H1 (cell line): Measurements from ENCODE around the gene MACC1. TPM values are rescaled to one million over a fixed set of nuclear protein-coding genes. Genes with fewer than 3 reads are reported as not detected.

Experiments used
- ATF3 ChIP-seq: IDR thresholded peaks from 2 replicates; pipeline ENCODE4 v1.6.1; 2011; ENCODE audit warnings: low read depth, mild to moderate bottlenecking, low read length; ENCODE audit not compliant: insufficient read depth
- CHD1 ChIP-seq: IDR thresholded peaks from 2 replicates; pipeline ENCODE4 v1.6.1; 2012; ENCODE audit warnings: low read depth, low read length, improper control_type of control experiment
- FOSL1 ChIP-seq: IDR thresholded peaks from 2 replicates; pipeline ENCODE4 v1.6.1; 2011; ENCODE audit warnings: mild to moderate bottlenecking, low read depth, low read length, moderate library complexity; ENCODE audit not compliant: insufficient read depth
- GTF2F1 ChIP-seq: IDR thresholded peaks from 2 replicates; pipeline ENCODE4 v1.6.1; 2012; ENCODE audit warnings: low read depth, low read length, improper control_type of control experiment, borderline replicate concordance
- KDM1A ChIP-seq: fragments of 200-600, 300-600 bp; sonication (generic); IDR thresholded peaks from 2 replicates; pipeline ENCODE4 v1.7.1; 2016; ENCODE audit warnings: mild to moderate bottlenecking, low read length, borderline replicate concordance
- KDM5A ChIP-seq: fragments of 200-600 bp; IDR thresholded peaks from 2 replicates; pipeline ENCODE4 v1.7.1; 2012; ENCODE audit warnings: mild to moderate bottlenecking, low read length, inconsistent platforms, mixed read lengths
- NANOG ChIP-seq: IDR thresholded peaks from 2 replicates; pipeline ENCODE4 v1.6.1; 2011; ENCODE audit warnings: low read length, low read depth, mild to moderate bottlenecking, inconsistent platforms; ENCODE audit not compliant: insufficient read depth, poor library complexity, severe bottlenecking
- NRF1 ChIP-seq: IDR thresholded peaks from 2 replicates; pipeline ENCODE4 v1.6.1; 2011; ENCODE audit warnings: mild to moderate bottlenecking, low read depth, low read length, improper control_type of control experiment
- PHF8 ChIP-seq: fragments of 200-600 bp; sonication (generic); conservative IDR thresholded peaks from 2 replicates; pipeline ENCODE4 v1.7.1; 2012; ENCODE audit warnings: low read depth, mild to moderate bottlenecking, inconsistent platforms, low read length, moderate library complexity
- POU5F1 ChIP-seq: IDR thresholded peaks from 2 replicates; pipeline ENCODE4 v1.6.1; 2011; ENCODE audit warnings: low read depth, mild to moderate bottlenecking, low read length, moderate library complexity
- RNF2 ChIP-seq: fragments of 200-900, 300-1000 bp; sonication (generic); IDR thresholded peaks from 2 replicates; pipeline ENCODE4 v1.7.1; 2016; ENCODE audit warnings: borderline replicate concordance, low read depth, mild to moderate bottlenecking, antibody characterized with exemption, low read length; ENCODE audit not compliant: poor library complexity, severe bottlenecking; ENCODE audit errors: missing control alignments
- SAP30 ChIP-seq: fragments of 300-600 bp; sonication (generic); IDR thresholded peaks from 2 replicates; pipeline ENCODE4 v1.7.1; 2012; ENCODE audit warnings: low read length, moderate library complexity, mild to moderate bottlenecking, inconsistent platforms; ENCODE audit not compliant: insufficient read depth, insufficient replicate concordance
- SIN3A ChIP-seq, 2 experiments: IDR thresholded peaks in 1 of 2; conservative IDR thresholded peaks in 1 of 2; 2 replicates each; pipeline ENCODE4 v1.6.1; 2011 to 2012; ENCODE audit warnings: low read length in 2 of 2, improper control_type of control experiment in 1 of 2, low read depth in 1 of 2, mild to moderate bottlenecking in 1 of 2
- SIRT6 ChIP-seq: IDR thresholded peaks from one replicate; pipeline ENCODE4 v1.7.1; 2012; ENCODE audit warnings: low read length, inconsistent platforms
- SIX5 ChIP-seq: IDR thresholded peaks from 2 replicates; pipeline ENCODE4 v1.6.1; 2011; ENCODE audit warnings: mild to moderate bottlenecking, low read depth, low read length
- SP2 ChIP-seq: IDR thresholded peaks from 2 replicates; pipeline ENCODE4 v1.6.1; 2012; ENCODE audit warnings: mild to moderate bottlenecking, low read length, inconsistent platforms
- SUZ12 ChIP-seq: fragments of 200-600 bp; sonication (generic); IDR thresholded peaks from 2 replicates; pipeline ENCODE4 v1.6.1; 2012; ENCODE audit warnings: mild to moderate bottlenecking, inconsistent platforms, low read length, moderate library complexity, mixed read lengths
- TAF7 ChIP-seq: optimal IDR thresholded peaks from 2 replicates; pipeline ENCODE3; 2011; ENCODE audit warnings: low read depth, mild to moderate bottlenecking, inconsistent platforms, low read length, moderate library complexity, borderline replicate concordance
- TEAD4 ChIP-seq: IDR thresholded peaks from 2 replicates; pipeline ENCODE4 v1.6.1; 2012; ENCODE audit warnings: low read depth, low read length, inconsistent platforms, mixed read lengths
- polyA plus RNA-seq, 7 experiments: library from polyadenylated mRNA; depleted of rRNA in 3 of 7; stranded (reverse) in 5 of 7; unstranded in 2 of 7; fragments of >200 nt in 5 of 7; fragments of 200-250 nt in 2 of 7; gene quantifications; 1 replicate in 5 of 7; 2 replicates in 1 of 7; 4 replicates in 1 of 7; pipeline versions ENCODE4 v1.2.1 to v1.2.3, GENCODE V29; 2011 to 2013; ENCODE audit warnings: missing spikeins in 2 of 7, mixed read lengths in 2 of 7
- total RNA-seq: library from RNA; stranded (reverse); fragmentation: NEBNext Ultra II Directional; extraction: Animal tissue kit (Norgen Biotek cat#: 25700); gene quantifications from 2 replicates; pipeline ENCODE4 v1.2.1, GENCODE V29; 2021
- TF ChIP-seq, protein P1 (sequence below), 3 experiments: IDR thresholded peaks; 1 replicate in 2 of 3; 2 replicates in 1 of 3; pipeline versions ENCODE4 v1.5.1 to v1.6.1; 2011; ENCODE audit warnings: low read length in 3 of 3, mild to moderate bottlenecking in 3 of 3, inconsistent platforms in 2 of 3, low read depth in 1 of 3, moderate library complexity in 1 of 3; ENCODE audit not compliant: insufficient read depth in 1 of 3; ENCODE audit errors: control extremely low read depth in 1 of 3

MACC1 gene
- total and polyA plus RNA-seq, 2 of the 8 experiments (the other 6 are each of a cell fraction or from before 2014, with no cell fraction given) = 2.0 to 17.2 TPM

GRCh38 chr7:20217193-20217948, at the start of gene MACC1 (continued):
- no peak for TF ChIP-seq RNF2
- TF ChIP-seq POU5F1 = 0 out of 2 replicates have a peak, but pooled peaks have one; percentile 2
- no peak for TF ChIP-seq NANOG
- peak; percentile 37; the same call in 1 of the 2 replicates for TF ChIP-seq PHF8
- no peak for TF ChIP-seq SIN3A (conservative IDR thresholded peaks at IDR 0.05 in 1 of 2, IDR thresholded peaks at IDR 0.05 in 1 of 2; ENCODE audit: low read depth in 1 of 2, low read length in 2 of 2)
- no peak for TF ChIP-seq CHD1
- no peak for TF ChIP-seq SIRT6
- no peak for TF ChIP-seq SP2
- no peak for TF ChIP-seq NRF1
- TF ChIP-seq GTF2F1 = no peak
- no peak for TF ChIP-seq SAP30
- TF ChIP-seq FOSL1 = no peak
- peak; percentile 96 for TF ChIP-seq SIX5
- no peak for TF ChIP-seq TEAD4
- TF ChIP-seq KDM1A = no peak
- TF ChIP-seq ATF3 = peak; percentile 62; the same call in 1 of the 2 replicates
- no peak for TF ChIP-seq KDM5A
- TF ChIP-seq SUZ12 = no peak
- TF ChIP-seq TAF7 = no peak
- TF ChIP-seq, protein P1, sequence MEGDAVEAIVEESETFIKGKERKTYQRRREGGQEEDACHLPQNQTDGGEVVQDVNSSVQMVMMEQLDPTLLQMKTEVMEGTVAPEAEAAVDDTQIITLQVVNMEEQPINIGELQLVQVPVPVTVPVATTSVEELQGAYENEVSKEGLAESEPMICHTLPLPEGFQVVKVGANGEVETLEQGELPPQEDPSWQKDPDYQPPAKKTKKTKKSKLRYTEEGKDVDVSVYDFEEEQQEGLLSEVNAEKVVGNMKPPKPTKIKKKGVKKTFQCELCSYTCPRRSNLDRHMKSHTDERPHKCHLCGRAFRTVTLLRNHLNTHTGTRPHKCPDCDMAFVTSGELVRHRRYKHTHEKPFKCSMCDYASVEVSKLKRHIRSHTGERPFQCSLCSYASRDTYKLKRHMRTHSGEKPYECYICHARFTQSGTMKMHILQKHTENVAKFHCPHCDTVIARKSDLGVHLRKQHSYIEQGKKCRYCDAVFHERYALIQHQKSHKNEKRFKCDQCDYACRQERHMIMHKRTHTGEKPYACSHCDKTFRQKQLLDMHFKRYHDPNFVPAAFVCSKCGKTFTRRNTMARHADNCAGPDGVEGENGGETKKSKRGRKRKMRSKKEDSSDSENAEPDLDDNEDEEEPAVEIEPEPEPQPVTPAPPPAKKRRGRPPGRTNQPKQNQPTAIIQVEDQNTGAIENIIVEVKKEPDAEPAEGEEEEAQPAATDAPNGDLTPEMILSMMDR (IDR thresholded peaks at IDR 0.05; ENCODE audit: control extremely low read depth in 1 of 3, insufficient read depth in 1 of 3, low read depth in 1 of 3, low read length in 3 of 3) = peak in 2 of 3 experiments; percentile 34 to 76; a peak in 3 of 4 replicates
